ENCODE results near the gene ADCY3.

- TF ChIP-seq POLR2AphosphoS5 (IDR thresholded peaks at IDR 0.05) (no peak), TAF1 (IDR thresholded peaks at IDR 0.05; ENCODE audit: low read depth) (no peak), CTCF (IDR thresholded peaks at IDR 0.05; ENCODE audit: poor library complexity, severe bottlenecking) (no peak)
- TF ChIP-seq, protein P1, sequence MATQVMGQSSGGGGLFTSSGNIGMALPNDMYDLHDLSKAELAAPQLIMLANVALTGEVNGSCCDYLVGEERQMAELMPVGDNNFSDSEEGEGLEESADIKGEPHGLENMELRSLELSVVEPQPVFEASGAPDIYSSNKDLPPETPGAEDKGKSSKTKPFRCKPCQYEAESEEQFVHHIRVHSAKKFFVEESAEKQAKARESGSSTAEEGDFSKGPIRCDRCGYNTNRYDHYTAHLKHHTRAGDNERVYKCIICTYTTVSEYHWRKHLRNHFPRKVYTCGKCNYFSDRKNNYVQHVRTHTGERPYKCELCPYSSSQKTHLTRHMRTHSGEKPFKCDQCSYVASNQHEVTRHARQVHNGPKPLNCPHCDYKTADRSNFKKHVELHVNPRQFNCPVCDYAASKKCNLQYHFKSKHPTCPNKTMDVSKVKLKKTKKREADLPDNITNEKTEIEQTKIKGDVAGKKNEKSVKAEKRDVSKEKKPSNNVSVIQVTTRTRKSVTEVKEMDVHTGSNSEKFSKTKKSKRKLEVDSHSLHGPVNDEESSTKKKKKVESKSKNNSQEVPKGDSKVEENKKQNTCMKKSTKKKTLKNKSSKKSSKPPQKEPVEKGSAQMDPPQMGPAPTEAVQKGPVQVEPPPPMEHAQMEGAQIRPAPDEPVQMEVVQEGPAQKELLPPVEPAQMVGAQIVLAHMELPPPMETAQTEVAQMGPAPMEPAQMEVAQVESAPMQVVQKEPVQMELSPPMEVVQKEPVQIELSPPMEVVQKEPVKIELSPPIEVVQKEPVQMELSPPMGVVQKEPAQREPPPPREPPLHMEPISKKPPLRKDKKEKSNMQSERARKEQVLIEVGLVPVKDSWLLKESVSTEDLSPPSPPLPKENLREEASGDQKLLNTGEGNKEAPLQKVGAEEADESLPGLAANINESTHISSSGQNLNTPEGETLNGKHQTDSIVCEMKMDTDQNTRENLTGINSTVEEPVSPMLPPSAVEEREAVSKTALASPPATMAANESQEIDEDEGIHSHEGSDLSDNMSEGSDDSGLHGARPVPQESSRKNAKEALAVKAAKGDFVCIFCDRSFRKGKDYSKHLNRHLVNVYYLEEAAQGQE (IDR thresholded peaks at IDR 0.05; ENCODE audit: borderline replicate concordance): no peak
Measured at GRCh38 chr2:24832073-24832461, 88.0 kb downstream of the ADCY3 start.

Data from neural cell (in vitro differentiated cells).